ENCODE data around the gene OR2H1.

Gene OR2H1

DNA sequence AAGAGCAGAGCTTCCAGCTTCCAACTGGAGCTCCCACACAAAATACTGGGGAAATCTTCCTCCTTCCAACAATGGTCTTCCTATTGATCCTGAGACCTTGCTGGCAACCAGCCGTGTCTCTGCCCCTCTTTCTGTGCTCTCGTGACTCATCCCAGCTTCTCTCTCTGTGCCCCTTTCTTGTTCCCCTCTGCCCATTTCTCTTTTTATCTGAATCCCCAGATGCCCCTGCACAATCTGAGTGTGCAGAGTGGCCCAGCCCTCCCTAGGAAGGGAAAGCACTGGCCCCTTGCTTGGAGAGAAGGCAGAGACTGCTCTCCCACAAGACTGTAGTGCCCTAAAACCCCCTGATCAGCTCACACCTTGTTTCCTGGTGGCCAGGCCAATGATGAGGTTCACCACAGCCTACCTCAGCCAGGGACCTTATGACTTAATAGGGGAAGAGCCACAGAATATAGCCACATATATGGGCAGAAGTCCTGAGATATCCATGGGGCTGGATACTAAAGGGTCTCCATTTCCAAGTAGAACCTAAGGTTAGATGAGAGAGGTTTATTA is 53.9 kb downstream of the OR2H1 start:
- no peak for DNase-seq (ENCODE audit: low read depth)
